Thymus (tissue), 11 donors: ENCODE measurements around the gene NAPG. TPM values are rescaled to one million over a fixed set of nuclear protein-coding genes. Genes with fewer than 3 reads are reported as not detected.
"Not testable (repeated sequence)": the region's sequence is repeated elsewhere in the genome, so short reads cannot be mapped to it uniquely, and the experiment has no call there.

ENCODE experiments used
- DNase-seq, 9 donors: peaks; one replicate each; pipeline ENCODE4 v3.0.0-alpha.2; 2013; ENCODE audit warnings: low spot score in 9 of 9, low read depth in 6 of 9, missing footprints in 1 of 9
- H3K27ac ChIP-seq, 2 donors: one replicate each; pipeline ENCODE4 v1.5.1; 2013; ENCODE audit warnings: control low read depth in 1 of 2, low read depth in 1 of 2, low read length in 1 of 2, mild to moderate bottlenecking in 1 of 2, moderate library complexity in 1 of 2
- H3K27me3 ChIP-seq, 2 donors: one replicate each; pipeline ENCODE4 v1.5.1; 2013; ENCODE audit warnings: low read length in 1 of 2; ENCODE audit not compliant: control insufficient read depth in 2 of 2, insufficient read depth in 1 of 2
- H3K36me3 ChIP-seq, 2 donors: one replicate each; pipeline ENCODE4 v1.5.1; 2013; ENCODE audit warnings: low read length in 1 of 2, mild to moderate bottlenecking in 1 of 2, moderate library complexity in 1 of 2; ENCODE audit not compliant: control insufficient read depth in 2 of 2, insufficient read depth in 2 of 2
- H3K4me1 ChIP-seq, 2 donors: one replicate each; pipeline ENCODE4 v1.5.1; 2013; ENCODE audit warnings: low read length in 2 of 2; ENCODE audit not compliant: control insufficient read depth in 2 of 2, insufficient read depth in 2 of 2
- H3K4me3 ChIP-seq, 2 donors: one replicate each; pipeline ENCODE4 v1.5.1; 2013; ENCODE audit warnings: low read length in 2 of 2, control low read depth in 1 of 2, mild to moderate bottlenecking in 1 of 2
- H3K9me3 ChIP-seq, 2 donors: one replicate each; pipeline ENCODE4 v1.5.1; 2013; ENCODE audit warnings: low read length in 1 of 2, mild to moderate bottlenecking in 1 of 2; ENCODE audit not compliant: control insufficient read depth in 2 of 2, insufficient read depth in 1 of 2
- WGBS: extraction: QIAGEN DNeasy Blood & Tissue Kit; methylation state at CpG from one replicate; pipeline ENCODE4 v1.1.7; 2013; 5-methylcytosine and 5-hydroxymethylcytosine counted together
- polyA plus RNA-seq: library from polyadenylated mRNA; stranded (reverse); fragments of 200-250 nt; gene quantifications from one replicate; pipeline ENCODE4 v1.2.3, GENCODE V29; 2013
- total RNA-seq: library from RNA; stranded (reverse); fragments of 120-200 nt; gene quantifications from one replicate; pipeline ENCODE4 v1.2.4, GENCODE V29; 2013
- donor health status: healthy.

NAPG gene
- total and polyA plus RNA-seq, 2 donors, result 18.9 to 26.7 TPM

- WGBS, result 89% methylated on average over 3 of the region's 3 CpGs
- H3K36me3 ChIP-seq, result peaks cover 51 to 76% of the 10 kb centered on the region in 2 donors
These were observed 26.4 kb downstream of the NAPG start for GRCh38 chr18:10552226-10552625.

GRCh38 chr18:10556251-10556650 is 30.4 kb downstream of the NAPG start:
- H3K36me3 ChIP-seq, result peaks cover 48 to 49% of the 10 kb centered on the region in 2 donors
- not testable (repeated sequence) for H3K4me3 ChIP-seq, H3K27ac ChIP-seq, H3K27me3 ChIP-seq, DNase-seq, H3K9me3 ChIP-seq
- 98% methylated on average over 10 of the region's 10 CpGs for WGBS
- peaks cover 0 to 24% of the 10 kb centered on the region in 2 donors for H3K4me1 ChIP-seq

More at GRCh38 chr18:10552226-10552625, 26.4 kb downstream of the NAPG start:
- Histone ChIP-seq H3K9me3 (no peaks in the 10 kb centered on the region), H3K4me3 (no peak overlapping the region), H3K27ac (no peak overlapping the region), H3K4me1 (no peaks in the 10 kb centered on the region), H3K27me3 (no peaks in the 10 kb centered on the region)
- DNase-seq, result no peak

- no peak overlapping the region for H3K27ac ChIP-seq
- 98% methylated on average over 6 of the region's 6 CpGs for WGBS
- no peak for DNase-seq
These were observed 31.4 kb downstream of the NAPG start for GRCh38 chr18:10557085-10557677.

GRCh38 chr18:10558243-10558966 is 32.6 kb downstream of the NAPG start:
- Histone ChIP-seq H3K27me3 (no peaks in the 10 kb centered on the region), H3K9me3 (no peaks in the 10 kb centered on the region), H3K36me3 (peaks cover 30 to 38% of the 10 kb centered on the region in 2 donors), H3K27ac (peak overlapping the region; percentile 13 to 71), H3K4me3 (no peak overlapping the region), H3K4me1 (peaks cover 0 to 24% of the 10 kb centered on the region in 2 donors)
- peak in 1 of 9 donors; percentile 25 for DNase-seq
- 96% methylated on average over 6 of the region's 6 CpGs for WGBS

More at GRCh38 chr18:10557085-10557677, 31.4 kb downstream of the NAPG start:
- H3K4me3 ChIP-seq, result no peak overlapping the region
- no peaks in the 10 kb centered on the region for H3K27me3 ChIP-seq
- H3K4me1 ChIP-seq, result peaks cover 0 to 24% of the 10 kb centered on the region in 2 donors
- H3K9me3 ChIP-seq, result no peaks in the 10 kb centered on the region
- peaks cover 40 to 42% of the 10 kb centered on the region in 2 donors for H3K36me3 ChIP-seq

GRCh38 chr18:10558967-10559298 is 33.1 kb downstream of the NAPG start:
- Histone ChIP-seq H3K36me3 (peaks cover 28 to 36% of the 10 kb centered on the region in 2 donors), H3K27ac (peak overlapping the region in 1 of 2 donors; percentile 71), H3K27me3 (no peaks in the 10 kb centered on the region), H3K4me3 (no peak overlapping the region), H3K4me1 (peaks cover 0 to 24% of the 10 kb centered on the region in 2 donors), H3K9me3 (no peaks in the 10 kb centered on the region)
- no peak for DNase-seq
- 98% methylated on average over 4 of the region's 4 CpGs for WGBS

- H3K4me1 ChIP-seq, result peaks cover 0 to 24% of the 10 kb centered on the region in 2 donors
- H3K4me3 ChIP-seq, result peak overlapping the region; percentile 10 to 16
- peak in 7 of 9 donors; percentile 4 to 46 (median 22) for DNase-seq
- H3K27ac ChIP-seq, result peak overlapping the region; percentile 42 to 76
- WGBS, result 55% methylated on average over 17 of the region's 17 CpGs
- no peaks in the 10 kb centered on the region for H3K9me3 ChIP-seq
- no peaks in the 10 kb centered on the region for H3K27me3 ChIP-seq
- peaks cover 20 to 30% of the 10 kb centered on the region in 2 donors for H3K36me3 ChIP-seq
These were observed 34.0 kb downstream of the NAPG start for GRCh38 chr18:10559553-10560451.

- WGBS, result 42% methylated on average over 17 of the region's 17 CpGs
- peak; percentile 53 to 86 (median 68) for DNase-seq
- H3K4me3 ChIP-seq, result peak overlapping the region; percentile 10 to 16
- H3K9me3 ChIP-seq, result no peaks in the 10 kb centered on the region
- peaks cover 0 to 24% of the 10 kb centered on the region in 2 donors for H3K4me1 ChIP-seq
- no peaks in the 10 kb centered on the region for H3K27me3 ChIP-seq
- H3K27ac ChIP-seq, result peak overlapping the region in 1 of 2 donors; percentile 76
- H3K36me3 ChIP-seq, result peaks cover 15 to 26% of the 10 kb centered on the region in 2 donors
These were observed 34.7 kb downstream of the NAPG start for GRCh38 chr18:10560452-10561045.

GRCh38 chr18:10562773-10563160 is 36.9 kb downstream of the NAPG start:
- WGBS, result 98% methylated on average over 5 of the region's 5 CpGs
- H3K9me3 ChIP-seq, result no peaks in the 10 kb centered on the region
- no peaks in the 10 kb centered on the region for H3K27me3 ChIP-seq
- no peak overlapping the region for H3K4me3 ChIP-seq
- no peak overlapping the region for H3K27ac ChIP-seq
- no peak for DNase-seq
- H3K36me3 ChIP-seq, result peaks cover 7 to 9% of the 10 kb centered on the region in 2 donors
- H3K4me1 ChIP-seq, result peaks cover 0 to 24% of the 10 kb centered on the region in 2 donors
